ENCODE measurements around the gene PDXK.

- TF ChIP-seq CTCF (IDR thresholded peaks at IDR 0.05) (no peak), POLR2A (IDR thresholded peaks at IDR 0.05) (no peak)
Observed at GRCh38 chr21:43782431-43783097, 63.6 kb downstream of the PDXK start.

Data from uterus (tissue), 2 donors.